Breast epithelium (tissue), 3 donors: Measurements from ENCODE around the gene JPT2.

ENCODE experiments used
- CTCF ChIP-seq, 3 donors: fragments of 450-650 bp; IDR thresholded peaks; one replicate each; pipeline ENCODE4 v1.5.1; 2016 to 2017; ENCODE audit warnings: antibody characterized with exemption in 3 of 3, mild to moderate bottlenecking in 3 of 3, moderate library complexity in 3 of 3
- POLR2A ChIP-seq: fragments of 450-650 bp; IDR thresholded peaks from one replicate; pipeline ENCODE4 v1.6.1; 2016; ENCODE audit warnings: antibody characterized with exemption, mild to moderate bottlenecking, moderate library complexity
- POLR2AphosphoS5 ChIP-seq, 3 donors: sonication (generic); formaldehyde crosslinking; IDR thresholded peaks; one replicate each; pipeline ENCODE4 v1.6.1; 2017; ENCODE audit warnings: antibody characterized with exemption in 3 of 3

- TF ChIP-seq CTCF (IDR thresholded peaks at IDR 0.05) (no peak), POLR2A (no peak), POLR2AphosphoS5 (IDR thresholded peaks at IDR 0.05) (no peak)
Observed at GRCh38 chr16:1634541-1634940, 43.5 kb upstream of the JPT2 start.
